Neuronal stem cell (in vitro differentiated cells): ENCODE data around the gene USP20. TPM values are rescaled to one million over a fixed set of nuclear protein-coding genes. Genes with fewer than 3 reads are reported as not detected.
A peak's percentile ranks its signal among the peaks of the same experiment; 100 is the strongest.

Experiments
- DNase-seq: peaks from one replicate; pipeline ENCODE4 v3.0.0-alpha.2; 2013; ENCODE audit warnings: low spot score
- H2AFZ ChIP-seq: one replicate; pipeline ENCODE4 v1.6.1; 2013; ENCODE audit warnings: mild to moderate bottlenecking, low read length, inconsistent platforms
- H2AK5ac ChIP-seq: 2 replicates; pipeline ENCODE4 v1.6.1; 2013; ENCODE audit warnings: low read depth, mild to moderate bottlenecking, inconsistent platforms, low read length, moderate library complexity, mixed read lengths
- H2BK120ac ChIP-seq: 2 replicates; pipeline ENCODE4 v1.6.1; 2013; ENCODE audit warnings: low read depth, mild to moderate bottlenecking, inconsistent platforms, low read length, moderate library complexity, mixed read lengths
- H2BK12ac ChIP-seq: one replicate; pipeline ENCODE4 v1.6.1; 2013; ENCODE audit warnings: low read length, inconsistent platforms
- H2BK15ac ChIP-seq: 2 replicates; pipeline ENCODE4 v1.6.1; 2013; ENCODE audit warnings: mild to moderate bottlenecking, low read length, inconsistent platforms, mixed read lengths
- H2BK5ac ChIP-seq: one replicate; pipeline ENCODE4 v1.6.1; 2013; ENCODE audit warnings: inconsistent platforms, mild to moderate bottlenecking, low read length, moderate library complexity
- H3K14ac ChIP-seq: one replicate; pipeline ENCODE4 v1.6.1; 2013; ENCODE audit warnings: low read length, inconsistent platforms
- H3K18ac ChIP-seq: 2 replicates; pipeline ENCODE4 v1.6.1; 2013; ENCODE audit warnings: low read length, inconsistent platforms
- H3K23ac ChIP-seq: 2 replicates; pipeline ENCODE4 v1.6.1; 2013; ENCODE audit warnings: low read depth, mild to moderate bottlenecking, mixed read lengths, low read length, inconsistent platforms; ENCODE audit not compliant: poor library complexity
- H3K27ac ChIP-seq: replicated peaks from 3 replicates; pipeline ENCODE4 v1.5.1; 2013; ENCODE audit warnings: low read length, inconsistent platforms
- H3K27me3 ChIP-seq, 3 experiments: 2 replicates each; pipeline ENCODE4 v1.6.1; 2013; ENCODE audit warnings: low read length in 3 of 3, mild to moderate bottlenecking in 2 of 3, inconsistent platforms in 1 of 3, low read depth in 1 of 3, mixed read lengths in 1 of 3, moderate library complexity in 1 of 3; ENCODE audit not compliant: control insufficient read depth in 3 of 3, insufficient read depth in 3 of 3
- H3K36me3 ChIP-seq, 2 donors: replicated peaks in 1 of 2; 2 replicates each; pipeline ENCODE4 v1.6.1; 2013; ENCODE audit warnings: low read length in 2 of 2; ENCODE audit not compliant: control insufficient read depth in 2 of 2, insufficient read depth in 2 of 2
- H3K4ac ChIP-seq: 2 replicates; pipeline ENCODE4 v1.6.1; 2013; ENCODE audit warnings: inconsistent platforms, mild to moderate bottlenecking, low read length, moderate library complexity
- H3K4me1 ChIP-seq, 2 donors: 1 replicate in 1 of 2; 2 replicates in 1 of 2; pipeline ENCODE4 v1.6.1; 2013; ENCODE audit warnings: low read length in 2 of 2, low read depth in 1 of 2; ENCODE audit not compliant: control insufficient read depth in 2 of 2, insufficient read depth in 1 of 2
- H3K4me2 ChIP-seq: one replicate; pipeline ENCODE4 v1.6.1; 2013; ENCODE audit warnings: mild to moderate bottlenecking, low read length, inconsistent platforms; ENCODE audit not compliant: insufficient read depth, poor library complexity, severe bottlenecking
- H3K4me3 ChIP-seq, 2 donors: 2 replicates each; pipeline ENCODE4 v1.5.1; 2013; ENCODE audit warnings: low read length in 2 of 2, mild to moderate bottlenecking in 2 of 2, inconsistent platforms in 1 of 2, moderate library complexity in 1 of 2
- H3K79me1 ChIP-seq: one replicate; pipeline ENCODE4 v1.6.1; 2013; ENCODE audit warnings: low read depth, mild to moderate bottlenecking, inconsistent platforms, low read length, moderate library complexity
- H3K9ac ChIP-seq: one replicate; pipeline ENCODE4 v1.6.1; 2013; ENCODE audit warnings: mild to moderate bottlenecking, low read depth, low read length, inconsistent platforms; ENCODE audit not compliant: poor library complexity
- H3K9me3 ChIP-seq, 2 donors: replicated peaks in 1 of 2; 2 replicates each; pipeline versions ENCODE3 to v1.6.1; 2013; ENCODE audit warnings: low read length in 2 of 2, mild to moderate bottlenecking in 2 of 2, inconsistent platforms in 1 of 2, low read depth in 1 of 2, mixed read lengths in 1 of 2, moderate library complexity in 1 of 2; ENCODE audit not compliant: control insufficient read depth in 2 of 2, insufficient read depth in 1 of 2
- H4K8ac ChIP-seq: one replicate; pipeline ENCODE4 v1.6.1; 2013; ENCODE audit warnings: low read depth, mild to moderate bottlenecking, inconsistent platforms, low read length, moderate library complexity
- H4K91ac ChIP-seq: one replicate; pipeline ENCODE4 v1.6.1; 2013; ENCODE audit warnings: low read length, low read depth, mild to moderate bottlenecking, inconsistent platforms; ENCODE audit not compliant: poor library complexity
- WGBS, 2 donors: extraction: QIAGEN DNeasy Blood & Tissue Kit; methylation state at CpG; one replicate each; pipeline ENCODE4 v1.1.7; 2013; ENCODE audit warnings: missing lambda C conversion rate in 2 of 2, mixed read lengths in 1 of 2; ENCODE audit not compliant: insufficient read length in 2 of 2, insufficient replicate concordance in 1 of 2; ENCODE audit errors: extremely low coverage in 2 of 2; 5-methylcytosine and 5-hydroxymethylcytosine counted together
- polyA plus RNA-seq, 2 experiments: library from polyadenylated mRNA; stranded (reverse); fragments of 200-250 nt; gene quantifications; one replicate each; pipeline ENCODE4 v1.2.3, GENCODE V29; 2013

The USP20 gene
- 11.8 TPM for polyA plus RNA-seq (2013, experiment 1 of 2)
- polyA plus RNA-seq (2013, experiment 2 of 2): 10.9 TPM

GRCh38 chr9:129835128-129835859 is at the start of gene USP20, which contains the start of gene C9orf78:
Gene USP20, plus strand, starts transcription at chr9:129835458. Its CDS starts 17,098 bp downstream, at chr9:129852556.
Gene C9orf78, minus strand, starts transcription at chr9:129835275. Its CDS starts 54 bp downstream, at chr9:129835221.
- peak within 1 kb of the TSS; percentile 65 for H3K18ac ChIP-seq
- H3K36me3 ChIP-seq: peaks cover 8 to 38% of the 10 kb centered on the region in 2 donors
- H2BK120ac ChIP-seq: no peak within 1 kb of the TSS
- H2BK12ac ChIP-seq: no peak within 1 kb of the TSS
- H3K27ac ChIP-seq: no peak within 1 kb of the TSS
- H3K4me1 ChIP-seq: peaks cover 4 to 7% of the 10 kb centered on the region in 2 donors
- H3K9ac ChIP-seq: peak within 1 kb of the TSS; percentile 94
- H3K27me3 ChIP-seq: no peaks in the 10 kb centered on the region
- peak within 1 kb of the TSS; percentile 86 for H3K4me2 ChIP-seq
- no peak within 1 kb of the TSS for H4K8ac ChIP-seq
- peak within 1 kb of the TSS; percentile 96 for H3K23ac ChIP-seq
- peak; percentile 97 for DNase-seq
- peak within 1 kb of the TSS; percentile 79 to 95 for H3K4me3 ChIP-seq
- H2AK5ac ChIP-seq: no peak within 1 kb of the TSS
- peak within 1 kb of the TSS; percentile 92 for H2AFZ ChIP-seq
- H3K79me1 ChIP-seq: peaks cover 8% of the 10 kb centered on the region
- no peak within 1 kb of the TSS for H3K4ac ChIP-seq
- no peak within 1 kb of the TSS for H2BK5ac ChIP-seq
- H3K9me3 ChIP-seq: no peaks in the 10 kb centered on the region
- no peak within 1 kb of the TSS for H2BK15ac ChIP-seq
- H3K14ac ChIP-seq: peak within 1 kb of the TSS; percentile 10
- no peak within 1 kb of the TSS for H4K91ac ChIP-seq
- no CpG with 5 or more reads among the region's 81 CpGs for WGBS, 2 donors

GRCh38 chr9:129785866-129786265 is 49.4 kb upstream of the USP20 start:
- WGBS, 2 donors: no CpG with 5 or more reads among the region's 1 CpG

GRCh38 chr9:129786481-129786880 is 48.8 kb upstream of the USP20 start:
- no peak for DNase-seq
- no CpG with 5 or more reads among the region's 10 CpGs for WGBS, 2 donors
- H3K23ac ChIP-seq: no peak overlapping the region

More at GRCh38 chr9:129785866-129786265, 49.4 kb upstream of the USP20 start:
- Histone ChIP-seq H3K14ac (no peak overlapping the region), H3K36me3 (no peaks in the 10 kb centered on the region), H2BK12ac (no peak overlapping the region), H3K9me3 (no peaks in the 10 kb centered on the region), H4K91ac (no peak overlapping the region), H3K23ac (no peak overlapping the region), H3K27me3 (peaks cover 0 to 21% (median 1%) of the 10 kb centered on the region in 3 experiments), H3K18ac (no peak overlapping the region), H3K4ac (no peak overlapping the region), H3K79me1 (no peaks in the 10 kb centered on the region), H3K9ac (no peak overlapping the region), H2BK120ac (no peak overlapping the region), H3K4me3 (no peak overlapping the region), H2AK5ac (no peak overlapping the region), H2BK5ac (no peak overlapping the region), H3K4me2 (no peak overlapping the region), H2BK15ac (no peak overlapping the region), H3K27ac (no peak overlapping the region), H4K8ac (no peak overlapping the region), H3K4me1 (no peaks in the 10 kb centered on the region), H2AFZ (no peak overlapping the region)
- no peak for DNase-seq

GRCh38 chr9:129794549-129794948 is 40.7 kb upstream of the USP20 start:
- no peaks in the 10 kb centered on the region for H3K79me1 ChIP-seq
- no peak overlapping the region for H3K4me2 ChIP-seq
- no peak overlapping the region for H2BK12ac ChIP-seq
- no peaks in the 10 kb centered on the region for H3K36me3 ChIP-seq
- H3K23ac ChIP-seq: no peak overlapping the region
- H3K14ac ChIP-seq: no peak overlapping the region
- H4K8ac ChIP-seq: no peak overlapping the region
- no peak overlapping the region for H3K4me3 ChIP-seq
- H2BK120ac ChIP-seq: no peak overlapping the region
- H3K27ac ChIP-seq: no peak overlapping the region
- no peak overlapping the region for H4K91ac ChIP-seq
- no peak overlapping the region for H2AK5ac ChIP-seq
- no peak overlapping the region for H2BK5ac ChIP-seq
- no peak overlapping the region for H2BK15ac ChIP-seq
- DNase-seq: no peak
- H2AFZ ChIP-seq: no peak overlapping the region
- peaks cover 0 to 19% (median 4%) of the 10 kb centered on the region in 3 experiments for H3K27me3 ChIP-seq
- no peaks in the 10 kb centered on the region for H3K9me3 ChIP-seq
- H3K9ac ChIP-seq: no peak overlapping the region
- no peak overlapping the region for H3K4ac ChIP-seq
- no peak overlapping the region for H3K18ac ChIP-seq
- H3K4me1 ChIP-seq: no peaks in the 10 kb centered on the region
- WGBS, 2 donors: no CpG with 5 or more reads among the region's 8 CpGs

More at GRCh38 chr9:129786481-129786880, 48.8 kb upstream of the USP20 start:
- H3K4ac ChIP-seq: no peak overlapping the region
- no peak overlapping the region for H3K27ac ChIP-seq
- no peak overlapping the region for H4K91ac ChIP-seq
- no peak overlapping the region for H3K14ac ChIP-seq
- H2BK120ac ChIP-seq: no peak overlapping the region
- H3K79me1 ChIP-seq: no peaks in the 10 kb centered on the region
- no peak overlapping the region for H3K18ac ChIP-seq
- no peak overlapping the region for H2BK12ac ChIP-seq
- no peaks in the 10 kb centered on the region for H3K9me3 ChIP-seq
- H2AFZ ChIP-seq: no peak overlapping the region
- H4K8ac ChIP-seq: no peak overlapping the region
- no peak overlapping the region for H2BK15ac ChIP-seq
- H3K9ac ChIP-seq: no peak overlapping the region
- no peak overlapping the region for H2BK5ac ChIP-seq
- H3K4me3 ChIP-seq: no peak overlapping the region
- H3K4me1 ChIP-seq: no peaks in the 10 kb centered on the region
- H3K27me3 ChIP-seq: peaks cover 0 to 21% (median 1%) of the 10 kb centered on the region in 3 experiments
- H3K4me2 ChIP-seq: no peak overlapping the region
- no peaks in the 10 kb centered on the region for H3K36me3 ChIP-seq
- H2AK5ac ChIP-seq: no peak overlapping the region
